ENCODE data around the gene ABHD12B. TPM values are rescaled to one million over a fixed set of nuclear protein-coding genes. Genes with fewer than 3 reads are reported as not detected.

Gene ABHD12B
- total and polyA plus RNA-seq, 4 donors = 0.13 TPM; not detected in 3

DNA sequence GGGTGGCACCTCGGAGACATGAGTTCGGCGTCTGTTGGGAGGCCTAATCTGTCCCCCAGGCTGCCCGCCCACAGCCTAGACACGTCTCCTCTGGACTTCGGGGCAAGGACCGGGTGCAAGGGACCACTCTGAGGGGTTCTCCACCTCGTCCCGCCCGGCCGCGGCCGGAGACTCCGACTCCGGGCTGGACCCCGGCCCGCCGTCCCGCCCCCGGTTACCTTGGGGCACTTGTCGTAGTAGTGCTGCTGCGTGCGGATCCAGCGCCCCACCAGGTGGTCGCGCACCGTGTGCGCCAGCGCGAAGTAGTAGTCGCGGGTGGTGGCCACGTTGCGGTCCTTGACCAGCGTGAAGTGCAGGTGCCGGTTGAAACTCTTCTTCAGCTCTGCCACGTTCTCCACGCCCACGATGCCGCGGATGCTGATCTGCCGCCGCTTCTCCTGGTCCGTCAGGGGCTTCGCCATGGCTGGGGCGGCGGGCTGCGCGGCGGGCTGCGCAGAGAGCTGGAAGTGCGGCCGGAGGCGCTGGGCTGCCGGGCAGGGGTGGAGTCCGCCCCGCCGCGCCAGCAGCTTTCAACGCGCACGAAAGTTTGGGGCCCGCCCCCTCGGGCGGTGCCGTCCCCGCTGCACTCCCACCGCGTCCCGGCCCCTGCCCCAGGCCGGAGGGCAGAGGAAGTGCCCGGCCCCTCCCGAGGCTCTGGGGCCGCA lies 72.2 kb downstream of the ABHD12B start, which contains the start of gene PYGL:
TSS of gene PYGL (minus strand) at position 541 of the 704 bp plus-strand sequence. CDS start at position 461, 80 bp downstream.
- no peaks in the 10 kb centered on the region for H3K4me1 ChIP-seq (ENCODE audit: control insufficient read depth in 1 of 2, insufficient read depth in 2 of 2, low read length in 2 of 2)
- no peaks in the 10 kb centered on the region for H3K36me3 ChIP-seq (ENCODE audit: control insufficient read depth in 1 of 2, insufficient read depth in 2 of 2, low read length in 1 of 2)
- DNase-seq (peak; percentile 92 to 93), ATAC-seq (ENCODE audit: low FRiP score) (peak; percentile 95)
- intact Hi-C loops (cut with DNase I) = no loop called here
- H3K27me3 ChIP-seq (ENCODE audit: control insufficient read depth in 1 of 2, insufficient read depth in 2 of 2, low read length in 1 of 2) = no peaks in the 10 kb centered on the region
- H3K4me3 ChIP-seq (ENCODE audit: low read length in 2 of 2) = peak within 1 kb of the TSS; percentile 76 to 77
- 0% methylated on average over 65 to 74 of the region's 74 CpGs for WGBS, 2 donors
- no peaks in the 10 kb centered on the region for H3K9me3 ChIP-seq (ENCODE audit: control insufficient read depth, low read length)
- H3K27ac ChIP-seq (ENCODE audit: low read depth in 1 of 2, low read length in 2 of 2) = peak within 1 kb of the TSS in 1 of 2 donors; percentile 19

DNA sequence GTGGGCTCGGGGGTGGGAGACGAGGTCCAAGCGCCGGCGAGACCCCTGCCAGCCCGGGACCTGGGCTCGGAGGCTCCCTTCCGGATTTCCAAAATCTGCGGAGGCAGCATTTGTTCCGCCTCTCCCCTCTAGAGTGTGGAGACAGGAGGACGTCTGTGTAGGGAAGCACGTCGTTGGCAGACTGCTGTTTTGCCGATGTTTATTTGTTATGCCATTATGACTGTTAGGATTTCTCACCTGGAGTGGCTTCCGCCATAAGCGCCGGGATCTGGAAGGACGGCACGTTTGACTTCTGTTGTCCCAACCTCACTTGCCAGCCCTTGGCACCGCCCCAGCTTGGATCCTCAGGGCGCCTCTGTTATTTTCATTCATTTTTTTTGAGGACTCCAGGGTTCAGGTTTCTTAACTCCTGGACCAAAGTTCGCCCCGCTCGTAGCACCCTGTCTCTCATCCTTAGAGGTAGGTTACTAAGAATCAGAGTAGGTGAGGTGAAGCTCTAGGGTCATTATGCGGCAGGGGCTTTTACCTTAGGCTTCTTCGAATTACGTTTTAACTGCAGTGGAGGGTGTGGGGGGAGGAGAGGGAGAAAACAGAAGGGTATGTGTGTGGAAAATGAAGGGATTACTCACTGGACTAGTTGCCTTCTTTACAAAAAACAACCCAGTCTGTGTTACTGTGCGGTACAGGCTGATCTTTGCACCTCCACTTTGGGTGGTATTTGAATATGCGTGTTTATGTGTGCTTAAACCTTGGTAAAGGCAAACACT lies 73.0 kb downstream of the ABHD12B start:
- Histone ChIP-seq H3K4me1 (ENCODE audit: control insufficient read depth in 1 of 2, insufficient read depth in 2 of 2, low read length in 2 of 2) (no peaks in the 10 kb centered on the region), H3K36me3 (ENCODE audit: control insufficient read depth in 1 of 2, insufficient read depth in 2 of 2, low read length in 1 of 2) (no peaks in the 10 kb centered on the region), H3K27ac (ENCODE audit: low read depth in 1 of 2, low read length in 2 of 2) (peak overlapping the region in 1 of 2 donors; percentile 19), H3K27me3 (ENCODE audit: control insufficient read depth in 1 of 2, insufficient read depth in 2 of 2, low read length in 1 of 2) (no peaks in the 10 kb centered on the region), H3K4me3 (ENCODE audit: low read length in 2 of 2) (peak overlapping the region; percentile 76 to 77), H3K9me3 (ENCODE audit: control insufficient read depth, low read length) (no peaks in the 10 kb centered on the region)
- intact Hi-C loops (cut with DNase I) = no loop called here
- WGBS, 2 donors = 4 to 6% methylated on average over 29 of the region's 29 CpGs
- DNase-seq = peak in 1 of 2 donors; percentile 79
- peak; percentile 72 for ATAC-seq (ENCODE audit: low FRiP score)

- Histone ChIP-seq H3K36me3 (ENCODE audit: control insufficient read depth in 1 of 2, insufficient read depth in 2 of 2, low read length in 1 of 2) (no peaks in the 10 kb centered on the region), H3K27ac (ENCODE audit: low read depth in 1 of 2, low read length in 2 of 2) (no peak overlapping the region), H3K4me1 (ENCODE audit: control insufficient read depth in 1 of 2, insufficient read depth in 2 of 2, low read length in 2 of 2) (no peaks in the 10 kb centered on the region), H3K27me3 (ENCODE audit: control insufficient read depth in 1 of 2, insufficient read depth in 2 of 2, low read length in 1 of 2) (no peaks in the 10 kb centered on the region), H3K9me3 (ENCODE audit: control insufficient read depth, low read length) (no peaks in the 10 kb centered on the region), H3K4me3 (ENCODE audit: low read length in 2 of 2) (no peak overlapping the region)
- WGBS, 2 donors = 96 to 98% methylated on average over 5 of the region's 5 CpGs
- intact Hi-C loops (cut with DNase I) = no loop called here
- DNase-seq (no peak), ATAC-seq (ENCODE audit: low FRiP score) (no peak)
Observed at GRCh38 chr14:50946234-50946935, 74.5 kb downstream of the ABHD12B start.

- WGBS, 2 donors = 76 to 83% methylated on average over 4 of the region's 4 CpGs
- ATAC-seq (ENCODE audit: low FRiP score) (no peak), DNase-seq (no peak)
- Histone ChIP-seq H3K36me3 (ENCODE audit: control insufficient read depth in 1 of 2, insufficient read depth in 2 of 2, low read length in 1 of 2) (no peaks in the 10 kb centered on the region), H3K27me3 (ENCODE audit: control insufficient read depth in 1 of 2, insufficient read depth in 2 of 2, low read length in 1 of 2) (no peaks in the 10 kb centered on the region), H3K4me3 (ENCODE audit: low read length in 2 of 2) (no peak overlapping the region), H3K27ac (ENCODE audit: low read depth in 1 of 2, low read length in 2 of 2) (no peak overlapping the region), H3K9me3 (ENCODE audit: control insufficient read depth, low read length) (no peaks in the 10 kb centered on the region), H3K4me1 (ENCODE audit: control insufficient read depth in 1 of 2, insufficient read depth in 2 of 2, low read length in 2 of 2) (no peaks in the 10 kb centered on the region)
- intact Hi-C loops (cut with DNase I) = no loop called here
Observed at GRCh38 chr14:50947446-50947845, 75.6 kb downstream of the ABHD12B start.

DNA sequence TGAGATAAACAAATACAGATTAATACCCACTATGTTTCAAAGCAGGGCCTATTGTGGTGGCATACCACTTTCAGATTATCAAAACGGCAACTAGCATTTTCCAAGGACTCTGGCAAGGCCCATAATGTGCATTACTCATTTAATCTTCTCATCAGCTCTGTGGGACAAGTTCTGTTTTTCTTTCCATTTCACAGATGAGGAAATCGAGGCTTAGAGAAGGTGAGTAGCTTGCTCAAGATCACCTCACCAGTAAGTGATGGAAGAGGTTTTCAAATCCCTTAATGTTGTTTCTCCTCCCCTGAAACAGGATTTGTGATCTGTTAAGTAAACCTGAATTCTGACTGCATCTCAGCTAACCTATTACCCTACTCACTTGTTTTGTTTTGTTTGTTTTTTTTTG lies 76.4 kb downstream of the ABHD12B start:
- Histone ChIP-seq H3K4me1 (ENCODE audit: control insufficient read depth in 1 of 2, insufficient read depth in 2 of 2, low read length in 2 of 2) (no peaks in the 10 kb centered on the region), H3K4me3 (ENCODE audit: low read length in 2 of 2) (no peak overlapping the region), H3K9me3 (ENCODE audit: control insufficient read depth, low read length) (no peaks in the 10 kb centered on the region), H3K36me3 (ENCODE audit: control insufficient read depth in 1 of 2, insufficient read depth in 2 of 2, low read length in 1 of 2) (no peaks in the 10 kb centered on the region), H3K27ac (ENCODE audit: low read depth in 1 of 2, low read length in 2 of 2) (no peak overlapping the region), H3K27me3 (ENCODE audit: control insufficient read depth in 1 of 2, insufficient read depth in 2 of 2, low read length in 1 of 2) (no peaks in the 10 kb centered on the region)
- intact Hi-C loops (cut with DNase I) = no loop called here
- DNase-seq = no peak
- WGBS, 2 donors = 53 to 57% methylated on average over 2 of the region's 2 CpGs
- no peak for ATAC-seq (ENCODE audit: low FRiP score)

GRCh38 chr14:50951032-50951431 lies 79.2 kb downstream of the ABHD12B start:
- ATAC-seq (ENCODE audit: low FRiP score) (no peak), DNase-seq (no peak)
- intact Hi-C loops (cut with DNase I) = loop anchor here in 1 of 2 donors (5.0 kb wide), 1 partner anchor 146 kb away; the partner anchor contains the start of gene TRIM9
- 96 to 99% methylated on average over 6 of the region's 6 CpGs for WGBS, 2 donors
- Histone ChIP-seq H3K4me3 (ENCODE audit: low read length in 2 of 2) (no peak overlapping the region), H3K27me3 (ENCODE audit: control insufficient read depth in 1 of 2, insufficient read depth in 2 of 2, low read length in 1 of 2) (no peaks in the 10 kb centered on the region), H3K9me3 (ENCODE audit: control insufficient read depth, low read length) (no peaks in the 10 kb centered on the region), H3K36me3 (ENCODE audit: control insufficient read depth in 1 of 2, insufficient read depth in 2 of 2, low read length in 1 of 2) (no peaks in the 10 kb centered on the region), H3K4me1 (ENCODE audit: control insufficient read depth in 1 of 2, insufficient read depth in 2 of 2, low read length in 2 of 2) (no peaks in the 10 kb centered on the region), H3K27ac (ENCODE audit: low read depth in 1 of 2, low read length in 2 of 2) (no peak overlapping the region)

DNA sequence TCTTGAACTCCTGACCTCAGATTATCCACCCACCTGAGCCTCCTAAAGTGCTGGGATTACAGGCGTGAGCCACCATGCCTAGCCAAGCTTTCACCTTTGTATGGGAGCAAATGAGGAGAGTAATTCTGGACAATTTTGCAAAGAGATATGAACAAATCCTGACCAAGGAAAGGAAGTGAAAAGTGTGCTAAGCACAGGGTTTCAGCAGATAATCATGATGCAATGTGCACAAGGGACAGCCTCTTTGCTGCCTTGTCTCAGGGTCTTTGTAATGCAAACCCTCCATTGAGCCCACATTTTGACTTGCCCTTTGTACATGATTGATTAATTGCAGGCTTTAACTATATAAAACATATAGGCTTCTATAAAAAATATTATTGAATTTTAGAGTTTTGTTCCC lies 81.6 kb downstream of the ABHD12B start:
- ATAC-seq (ENCODE audit: low FRiP score) (no peak), DNase-seq (no peak)
- Histone ChIP-seq H3K27me3 (ENCODE audit: control insufficient read depth in 1 of 2, insufficient read depth in 2 of 2, low read length in 1 of 2) (no peaks in the 10 kb centered on the region), H3K4me3 (ENCODE audit: low read length in 2 of 2) (no peak overlapping the region), H3K36me3 (ENCODE audit: control insufficient read depth in 1 of 2, insufficient read depth in 2 of 2, low read length in 1 of 2) (no peaks in the 10 kb centered on the region), H3K9me3 (ENCODE audit: control insufficient read depth, low read length) (no peaks in the 10 kb centered on the region), H3K27ac (ENCODE audit: low read depth in 1 of 2, low read length in 2 of 2) (no peak overlapping the region), H3K4me1 (ENCODE audit: control insufficient read depth in 1 of 2, insufficient read depth in 2 of 2, low read length in 2 of 2) (no peaks in the 10 kb centered on the region)
- 96 to 100% methylated on average over 1 of the region's 1 CpG for WGBS, 2 donors
- intact Hi-C loops (cut with DNase I) = loop anchor here in 1 of 2 donors (5.0 kb wide), 1 partner anchor 144 kb away; the partner anchor contains the start of gene TRIM9

Measured in aorta (tissue), 5 donors.